Chondrocyte (in vitro differentiated cells): ENCODE data around the gene SNRNP35. TPM values are rescaled to one million over a fixed set of nuclear protein-coding genes. Genes with fewer than 3 reads are reported as not detected.

ENCODE experiments used
- DNase-seq: peaks from one replicate; pipeline ENCODE4 v3.0.0; 2021; ENCODE audit warnings: mixed read lengths, low spot score
- H3K27ac Mint-ChIP-seq: one replicate; pipeline ENCODE4 v1.8.0; 2021; ENCODE audit warnings: mild to moderate bottlenecking, moderate library complexity, mixed read lengths; ENCODE audit not compliant: unreplicated experiment
- H3K27me3 Mint-ChIP-seq: 2 replicates; pipeline ENCODE4 v1.8.0; 2021; ENCODE audit warnings: low read depth, mixed read lengths
- H3K36me3 Mint-ChIP-seq: 2 replicates; pipeline ENCODE4 v1.8.0; 2021; ENCODE audit warnings: low read depth, mixed read lengths
- H3K4me1 Mint-ChIP-seq: 2 replicates; pipeline ENCODE4 v1.8.0; 2021; ENCODE audit warnings: low read depth, mild to moderate bottlenecking, mixed read lengths
- H3K4me3 Mint-ChIP-seq: one replicate; pipeline ENCODE4 v1.8.0; 2021; ENCODE audit warnings: mild to moderate bottlenecking, moderate library complexity, mixed read lengths; ENCODE audit not compliant: unreplicated experiment
- H3K9me3 Mint-ChIP-seq: 2 replicates; pipeline ENCODE4 v1.8.0; 2021; ENCODE audit warnings: low read depth, mixed read lengths
- CTCF ChIP-seq: fragments of 200-600 bp; sonication (generic); IDR thresholded peaks from 2 replicates; pipeline ENCODE4 v1.5.0; 2021; ENCODE audit warnings: antibody characterized with exemption, mild to moderate bottlenecking, moderate library complexity
- total RNA-seq: library from RNA; stranded (reverse); gene quantifications from 3 replicates; pipeline ENCODE4 v1.2.1, GENCODE V29; 2021

The SNRNP35 gene
- total RNA-seq, 1 donor from 2014 or later, result 9.2 TPM

- Mint-ChIP-seq H3K36me3 (peaks cover 12% of the 10 kb centered on the region), H3K27ac (no peak overlapping the region), H3K4me1 (peaks cover 29% of the 10 kb centered on the region), H3K4me3 (no peak overlapping the region), H3K9me3 (no peaks in the 10 kb centered on the region), H3K27me3 (no peaks in the 10 kb centered on the region)
- no peak for TF ChIP-seq CTCF
- no peak for DNase-seq
These were observed 7.1 kb downstream of the SNRNP35 start for GRCh38 chr12:123465084-123465483.

DNA sequence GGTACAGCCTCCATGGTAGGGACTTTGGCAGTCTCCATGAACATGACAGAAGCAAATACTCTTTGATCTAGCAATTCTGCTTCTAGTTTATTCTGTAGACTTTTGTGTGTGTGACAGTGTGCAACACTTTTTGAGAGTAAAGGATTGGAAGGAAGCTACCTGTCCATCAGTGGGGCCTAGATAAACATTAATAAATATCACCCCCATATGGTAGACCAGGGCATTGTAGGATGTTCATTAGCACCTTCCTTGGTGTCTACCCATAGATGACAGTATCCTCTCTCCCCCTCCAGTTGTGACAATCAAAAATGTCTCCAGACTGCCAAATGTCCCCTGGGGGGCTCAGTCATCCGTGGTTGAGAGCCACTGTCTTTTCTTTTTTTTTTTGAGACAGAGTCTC is 10.8 kb downstream of the SNRNP35 start:
- peaks cover 30% of the 10 kb centered on the region for H3K36me3 Mint-ChIP-seq
- no peaks in the 10 kb centered on the region for H3K9me3 Mint-ChIP-seq
- no peak for DNase-seq
- peak; percentile 43 for TF ChIP-seq CTCF
- H3K27me3 Mint-ChIP-seq, result no peaks in the 10 kb centered on the region
- no peak overlapping the region for H3K27ac Mint-ChIP-seq
- H3K4me3 Mint-ChIP-seq, result no peak overlapping the region
- peaks cover 39% of the 10 kb centered on the region for H3K4me1 Mint-ChIP-seq

DNA sequence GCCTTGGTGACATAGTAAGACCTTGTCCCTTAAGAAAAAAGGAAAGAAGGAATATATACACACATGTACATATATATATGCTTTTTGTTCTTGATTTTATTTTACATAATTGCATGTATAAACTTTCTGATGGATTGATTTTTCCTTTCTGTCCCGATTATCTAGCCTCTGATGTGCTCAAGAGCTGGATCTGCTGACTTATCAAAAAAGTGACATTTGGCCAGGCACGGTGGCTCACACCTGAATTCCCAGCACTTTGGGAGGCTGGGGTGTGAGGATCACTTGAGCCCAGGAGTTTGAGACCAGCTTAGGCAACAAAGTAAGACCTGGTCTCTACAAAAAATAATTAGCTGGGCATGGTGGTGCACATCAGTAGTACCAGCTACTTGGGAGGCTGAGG is 12.0 kb downstream of the SNRNP35 start:
- no peak for TF ChIP-seq CTCF
- no peaks in the 10 kb centered on the region for H3K9me3 Mint-ChIP-seq
- H3K27ac Mint-ChIP-seq, result no peak overlapping the region
- no peak overlapping the region for H3K4me3 Mint-ChIP-seq
- H3K27me3 Mint-ChIP-seq, result no peaks in the 10 kb centered on the region
- peaks cover 29% of the 10 kb centered on the region for H3K36me3 Mint-ChIP-seq
- peaks cover 36% of the 10 kb centered on the region for H3K4me1 Mint-ChIP-seq
- no peak for DNase-seq

DNA sequence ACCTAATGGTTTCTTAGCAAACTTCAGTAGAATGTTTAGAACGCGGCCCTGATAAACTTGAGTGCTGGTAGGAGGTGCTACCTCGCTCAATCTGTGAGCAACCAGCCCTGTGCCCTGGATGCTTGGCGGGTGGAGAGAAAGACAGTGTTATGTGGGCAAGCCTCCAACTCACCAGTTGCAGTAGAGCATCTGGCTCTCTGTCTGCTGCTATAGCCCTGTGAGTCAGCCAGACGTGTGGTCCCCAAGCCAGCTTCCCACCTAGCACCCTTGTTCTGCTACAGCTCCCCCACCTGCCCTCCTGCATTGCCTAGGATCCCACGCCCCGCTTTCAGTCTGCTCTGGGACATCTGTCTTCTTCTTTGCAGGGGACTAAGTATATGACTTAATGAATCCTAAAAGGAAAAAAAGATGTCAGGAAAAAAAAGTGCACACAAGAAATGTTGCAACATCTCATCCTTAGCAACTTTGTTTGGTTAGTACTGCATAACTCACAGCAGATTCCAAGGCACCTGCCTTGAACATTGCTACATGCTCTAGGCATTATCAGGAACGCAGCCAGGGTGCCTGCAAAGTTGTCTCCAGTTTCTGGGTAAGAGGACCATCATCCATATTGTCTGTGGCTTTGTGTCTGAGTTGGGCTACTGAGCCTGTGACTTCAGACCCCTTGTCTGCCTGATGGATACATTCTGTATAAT is 13.6 kb downstream of the SNRNP35 start:
- H3K4me3 Mint-ChIP-seq, result no peak overlapping the region
- H3K27me3 Mint-ChIP-seq, result no peaks in the 10 kb centered on the region
- H3K9me3 Mint-ChIP-seq, result no peaks in the 10 kb centered on the region
- peaks cover 25% of the 10 kb centered on the region for H3K36me3 Mint-ChIP-seq
- H3K27ac Mint-ChIP-seq, result peak overlapping the region; percentile 24
- H3K4me1 Mint-ChIP-seq, result peaks cover 27% of the 10 kb centered on the region
- no peak for DNase-seq
- no peak for TF ChIP-seq CTCF

DNA sequence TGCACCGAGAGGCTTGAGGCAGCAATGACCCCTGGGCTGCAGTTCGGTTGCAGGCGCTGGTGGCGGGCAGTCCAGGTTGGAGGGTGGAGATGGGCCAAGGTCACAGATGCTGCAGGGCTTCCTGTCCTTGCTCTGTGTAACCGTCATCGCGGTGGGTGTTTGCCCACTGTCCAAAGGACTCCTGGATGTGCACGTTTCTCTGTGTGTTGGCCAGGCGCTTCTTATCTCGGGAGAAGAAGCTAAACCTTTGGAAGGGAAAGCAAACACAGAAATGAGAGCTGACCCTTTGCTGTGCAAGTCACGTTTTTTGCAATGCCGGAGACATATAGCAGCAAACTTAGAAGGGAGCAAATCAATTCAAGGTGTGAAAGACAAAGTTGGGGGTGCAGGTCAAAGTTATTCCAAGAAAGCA is 14.5 kb downstream of the SNRNP35 start:
- no peak overlapping the region for H3K4me3 Mint-ChIP-seq
- H3K4me1 Mint-ChIP-seq, result peaks cover 27% of the 10 kb centered on the region
- DNase-seq, result no peak
- peaks cover 28% of the 10 kb centered on the region for H3K36me3 Mint-ChIP-seq
- H3K27me3 Mint-ChIP-seq, result no peaks in the 10 kb centered on the region
- TF ChIP-seq CTCF, result no peak
- H3K9me3 Mint-ChIP-seq, result no peaks in the 10 kb centered on the region
- H3K27ac Mint-ChIP-seq, result no peak overlapping the region
